Neural cell (in vitro differentiated cells): ENCODE results near the gene HAP1. TPM values are rescaled to one million over a fixed set of nuclear protein-coding genes. Genes with fewer than 3 reads are reported as not detected.

Source experiments
- H2AFZ ChIP-seq: fragments of 200-600, 300-800 bp; sonication (generic), shearing (Covaris generic); 2 replicates; pipeline ENCODE4 v1.6.0; 2014; ENCODE audit warnings: low read depth, mild to moderate bottlenecking, antibody characterized with exemption, low read length, moderate library complexity
- H3F3A ChIP-seq: fragments of 200-600 bp; shearing (Covaris generic); 2 replicates; pipeline ENCODE4 v1.6.1; 2016; ENCODE audit warnings: mild to moderate bottlenecking, moderate library complexity, mixed read lengths, antibody characterized with exemption, low read length; ENCODE audit not compliant: insufficient read depth, poor library complexity, severe bottlenecking
- H3K27ac ChIP-seq: fragments of 200-600, 300-800 bp; sonication (generic), shearing (Covaris generic); 2 replicates; pipeline ENCODE4 v1.5.1; 2014; ENCODE audit warnings: mild to moderate bottlenecking, low read length, moderate library complexity
- H3K27me3 ChIP-seq: fragments of 300-800, 200-600 bp; sonication (generic), shearing (Covaris generic); 2 replicates; pipeline ENCODE4 v1.6.0; 2014; ENCODE audit warnings: mild to moderate bottlenecking, low read depth, low read length, moderate library complexity; ENCODE audit not compliant: insufficient read depth
- H3K36me3 ChIP-seq: fragments of 300-800, 200-600 bp; sonication (generic), shearing (Covaris generic); 2 replicates; pipeline ENCODE4 v1.5.1; 2014; ENCODE audit warnings: mild to moderate bottlenecking, antibody characterized with exemption, low read length, moderate library complexity; ENCODE audit not compliant: insufficient read depth
- H3K4me2 ChIP-seq: fragments of 300-800, 200-600 bp; sonication (generic), shearing (Covaris generic); 2 replicates; pipeline ENCODE4 v1.6.0; 2014; ENCODE audit warnings: mild to moderate bottlenecking, low read length
- H3K4me3 ChIP-seq: fragments of 300-800, 200-600 bp; sonication (generic), shearing (Covaris generic); 2 replicates; pipeline ENCODE4 v1.5.1; 2014; ENCODE audit warnings: mild to moderate bottlenecking, low read length, moderate library complexity
- H3K79me2 ChIP-seq: fragments of 200-600 bp; shearing (Covaris generic); replicated peaks from 2 replicates; pipeline ENCODE4 v1.6.0; 2014; ENCODE audit warnings: mild to moderate bottlenecking, low read length, moderate library complexity; ENCODE audit not compliant: insufficient read depth
- H3K9ac ChIP-seq: fragments of 300-800, 200-600 bp; sonication (generic), shearing (Covaris generic); 2 replicates; pipeline ENCODE4 v1.6.1; 2016; ENCODE audit warnings: mild to moderate bottlenecking, low read length, mixed read lengths
- H3K9me2 ChIP-seq: fragments of 200-600 bp; shearing (Covaris generic); 2 replicates; pipeline ENCODE4 v1.6.1; 2016; ENCODE audit warnings: mild to moderate bottlenecking, low read length, mixed read lengths; ENCODE audit not compliant: insufficient read depth
- H3K9me3 ChIP-seq: fragments of 200-600, 300-800 bp; sonication (generic), shearing (Covaris generic); 2 replicates; pipeline ENCODE4 v1.6.1; 2016; ENCODE audit warnings: mild to moderate bottlenecking, mixed run types, low read length, moderate library complexity, mixed read lengths
- H4K20me1 ChIP-seq: fragments of 200-600 bp; shearing (Covaris generic); 2 replicates; pipeline ENCODE4 v1.6.1; 2016; ENCODE audit warnings: mild to moderate bottlenecking, mixed run types; ENCODE audit not compliant: insufficient read depth
- EP300 ChIP-seq: fragments of 450-650 bp; conservative IDR thresholded peaks from 2 replicates; pipeline ENCODE4 v1.6.1; 2014; ENCODE audit warnings: antibody characterized with exemption, mild to moderate bottlenecking, moderate library complexity; ENCODE audit not compliant: poor library complexity, severe bottlenecking
- EZH2 ChIP-seq: fragments of 200-600, 300-800 bp; shearing (Covaris generic), sonication (generic); IDR thresholded peaks from 2 replicates; pipeline ENCODE4 v1.6.1; 2014; ENCODE audit warnings: antibody characterized with exemption, low read length, borderline replicate concordance, mild to moderate bottlenecking; ENCODE audit not compliant: insufficient read depth, poor library complexity, severe bottlenecking
- MXI1 ChIP-seq: fragments of 450-650 bp; conservative IDR thresholded peaks from 2 replicates; pipeline ENCODE4 v1.6.1; 2014; ENCODE audit warnings: antibody characterized with exemption, mild to moderate bottlenecking; ENCODE audit not compliant: poor library complexity, severe bottlenecking
- POLR2AphosphoS5 ChIP-seq: IDR thresholded peaks from 2 replicates; pipeline ENCODE4 v1.6.1; 2012
- RAD21 ChIP-seq: fragments of 450-650 bp; conservative IDR thresholded peaks from 2 replicates; pipeline ENCODE4 v1.6.1; 2014; ENCODE audit warnings: antibody characterized with exemption, mild to moderate bottlenecking, moderate library complexity
- SMC3 ChIP-seq: fragments of 450-650 bp; conservative IDR thresholded peaks from 2 replicates; pipeline ENCODE4 v1.6.1; 2014; ENCODE audit warnings: antibody characterized with exemption, mild to moderate bottlenecking, moderate library complexity; ENCODE audit not compliant: poor library complexity
- TAF1 ChIP-seq: IDR thresholded peaks from 2 replicates; pipeline ENCODE4 v1.6.1; 2012; ENCODE audit warnings: low read depth
- polyA plus RNA-seq: library from polyadenylated mRNA; depleted of rRNA; stranded (reverse); fragments of >200 nt; gene quantifications from 2 replicates; pipeline ENCODE4 v1.2.3, GENCODE V29; 2014
- TF ChIP-seq, protein P1 (sequence below): fragments of 450-650 bp; IDR thresholded peaks from 2 replicates; pipeline ENCODE4 v1.5.1; 2014; ENCODE audit warnings: antibody characterized with exemption, mild to moderate bottlenecking, moderate library complexity; ENCODE audit not compliant: poor library complexity, severe bottlenecking
- TF ChIP-seq, protein P2 (sequence below): IDR thresholded peaks from 2 replicates; pipeline ENCODE4 v1.6.1; 2012; ENCODE audit warnings: borderline replicate concordance

HAP1 gene
- polyA plus RNA-seq, 1 donor from 2014 or later = 0.79 TPM

DNA sequence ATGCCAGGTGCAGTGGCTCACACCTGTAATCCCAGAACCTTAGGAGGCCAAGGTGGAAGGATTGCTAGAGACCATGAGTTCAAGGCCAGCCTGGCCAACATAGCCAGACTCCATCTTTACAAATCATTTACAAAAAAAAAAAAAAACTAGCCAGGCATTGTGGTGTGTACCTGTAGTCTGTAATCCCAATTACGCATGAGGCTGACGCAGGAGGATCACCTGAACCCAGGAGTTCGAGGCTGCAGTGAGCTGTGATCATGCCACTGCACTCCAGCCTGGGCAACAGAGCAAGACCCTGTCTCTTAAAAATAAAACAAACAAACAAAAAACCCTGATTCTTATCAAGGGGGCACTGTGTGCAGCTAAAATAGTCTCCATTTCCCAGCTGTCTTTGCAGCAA is 16.8 kb upstream of the HAP1 start:
- Histone ChIP-seq H3K79me2 (no peaks in the 10 kb centered on the region), H3K9me2 (no peaks in the 10 kb centered on the region), H3K9me3 (no peaks in the 10 kb centered on the region), H3K4me3 (no peak overlapping the region), H3K27ac (no peak overlapping the region), H2AFZ (no peak overlapping the region), H3K27me3 (no peaks in the 10 kb centered on the region), H3K4me2 (no peak overlapping the region), H3F3A (no peaks in the 10 kb centered on the region), H4K20me1 (no peaks in the 10 kb centered on the region), H3K9ac (no peak overlapping the region), H3K36me3 (no peaks in the 10 kb centered on the region)
- no peak for TF ChIP-seq MXI1
- TF ChIP-seq, protein P1, sequence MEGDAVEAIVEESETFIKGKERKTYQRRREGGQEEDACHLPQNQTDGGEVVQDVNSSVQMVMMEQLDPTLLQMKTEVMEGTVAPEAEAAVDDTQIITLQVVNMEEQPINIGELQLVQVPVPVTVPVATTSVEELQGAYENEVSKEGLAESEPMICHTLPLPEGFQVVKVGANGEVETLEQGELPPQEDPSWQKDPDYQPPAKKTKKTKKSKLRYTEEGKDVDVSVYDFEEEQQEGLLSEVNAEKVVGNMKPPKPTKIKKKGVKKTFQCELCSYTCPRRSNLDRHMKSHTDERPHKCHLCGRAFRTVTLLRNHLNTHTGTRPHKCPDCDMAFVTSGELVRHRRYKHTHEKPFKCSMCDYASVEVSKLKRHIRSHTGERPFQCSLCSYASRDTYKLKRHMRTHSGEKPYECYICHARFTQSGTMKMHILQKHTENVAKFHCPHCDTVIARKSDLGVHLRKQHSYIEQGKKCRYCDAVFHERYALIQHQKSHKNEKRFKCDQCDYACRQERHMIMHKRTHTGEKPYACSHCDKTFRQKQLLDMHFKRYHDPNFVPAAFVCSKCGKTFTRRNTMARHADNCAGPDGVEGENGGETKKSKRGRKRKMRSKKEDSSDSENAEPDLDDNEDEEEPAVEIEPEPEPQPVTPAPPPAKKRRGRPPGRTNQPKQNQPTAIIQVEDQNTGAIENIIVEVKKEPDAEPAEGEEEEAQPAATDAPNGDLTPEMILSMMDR = no peak
- no peak for TF ChIP-seq SMC3
- TF ChIP-seq, protein P2, sequence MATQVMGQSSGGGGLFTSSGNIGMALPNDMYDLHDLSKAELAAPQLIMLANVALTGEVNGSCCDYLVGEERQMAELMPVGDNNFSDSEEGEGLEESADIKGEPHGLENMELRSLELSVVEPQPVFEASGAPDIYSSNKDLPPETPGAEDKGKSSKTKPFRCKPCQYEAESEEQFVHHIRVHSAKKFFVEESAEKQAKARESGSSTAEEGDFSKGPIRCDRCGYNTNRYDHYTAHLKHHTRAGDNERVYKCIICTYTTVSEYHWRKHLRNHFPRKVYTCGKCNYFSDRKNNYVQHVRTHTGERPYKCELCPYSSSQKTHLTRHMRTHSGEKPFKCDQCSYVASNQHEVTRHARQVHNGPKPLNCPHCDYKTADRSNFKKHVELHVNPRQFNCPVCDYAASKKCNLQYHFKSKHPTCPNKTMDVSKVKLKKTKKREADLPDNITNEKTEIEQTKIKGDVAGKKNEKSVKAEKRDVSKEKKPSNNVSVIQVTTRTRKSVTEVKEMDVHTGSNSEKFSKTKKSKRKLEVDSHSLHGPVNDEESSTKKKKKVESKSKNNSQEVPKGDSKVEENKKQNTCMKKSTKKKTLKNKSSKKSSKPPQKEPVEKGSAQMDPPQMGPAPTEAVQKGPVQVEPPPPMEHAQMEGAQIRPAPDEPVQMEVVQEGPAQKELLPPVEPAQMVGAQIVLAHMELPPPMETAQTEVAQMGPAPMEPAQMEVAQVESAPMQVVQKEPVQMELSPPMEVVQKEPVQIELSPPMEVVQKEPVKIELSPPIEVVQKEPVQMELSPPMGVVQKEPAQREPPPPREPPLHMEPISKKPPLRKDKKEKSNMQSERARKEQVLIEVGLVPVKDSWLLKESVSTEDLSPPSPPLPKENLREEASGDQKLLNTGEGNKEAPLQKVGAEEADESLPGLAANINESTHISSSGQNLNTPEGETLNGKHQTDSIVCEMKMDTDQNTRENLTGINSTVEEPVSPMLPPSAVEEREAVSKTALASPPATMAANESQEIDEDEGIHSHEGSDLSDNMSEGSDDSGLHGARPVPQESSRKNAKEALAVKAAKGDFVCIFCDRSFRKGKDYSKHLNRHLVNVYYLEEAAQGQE = no peak
- TF ChIP-seq TAF1 = no peak

DNA sequence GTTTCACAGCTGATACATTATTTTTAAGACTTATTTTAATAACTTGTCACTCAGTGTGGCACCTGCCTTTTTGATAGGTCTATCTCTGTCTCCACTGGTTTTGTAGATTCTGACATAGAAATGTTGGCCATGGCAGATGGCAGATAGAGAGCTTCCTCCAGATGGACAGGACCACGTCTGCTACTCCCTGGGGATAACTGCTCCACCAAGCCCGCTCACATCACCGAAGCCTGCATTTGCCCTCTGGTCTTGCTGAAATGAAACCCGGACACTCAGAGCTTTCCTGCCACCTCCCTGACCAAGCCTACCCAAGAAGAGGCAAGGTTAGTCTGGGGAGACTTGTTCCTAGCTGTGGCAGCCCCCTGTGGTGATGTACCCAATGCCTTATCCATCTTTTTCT is 16.4 kb upstream of the HAP1 start:
- Histone ChIP-seq H3K36me3 (no peaks in the 10 kb centered on the region), H4K20me1 (no peaks in the 10 kb centered on the region), H3K4me2 (no peak overlapping the region), H3K9me2 (no peaks in the 10 kb centered on the region), H3K79me2 (no peaks in the 10 kb centered on the region), H3K27me3 (no peaks in the 10 kb centered on the region), H3K9ac (no peak overlapping the region), H3K4me3 (no peak overlapping the region), H3K27ac (no peak overlapping the region), H2AFZ (no peak overlapping the region), H3K9me3 (no peaks in the 10 kb centered on the region), H3F3A (no peaks in the 10 kb centered on the region)
- TF ChIP-seq POLR2AphosphoS5 = no peak
- no peak for TF ChIP-seq RAD21
- TF ChIP-seq SMC3 = no peak
- no peak for TF ChIP-seq MXI1
- TF ChIP-seq, protein P2 = no peak
- TF ChIP-seq, protein P1 = no peak
- no peak for TF ChIP-seq EP300
- no peak for TF ChIP-seq EZH2
- TF ChIP-seq TAF1 = no peak
